Fibroblast of lung (primary cell): ENCODE results near the gene CCDC69.

ENCODE experiments used
- CTCF ChIP-seq, 2 donors: IDR thresholded peaks in 1 of 2; conservative IDR thresholded peaks in 1 of 2; 1 replicate in 1 of 2; 2 replicates in 1 of 2; pipeline ENCODE4 v1.5.1; 2011 to 2012; ENCODE audit warnings: low read length in 2 of 2, control low read depth in 1 of 2, inconsistent platforms in 1 of 2, low read depth in 1 of 2, mild to moderate bottlenecking in 1 of 2
- EZH2 ChIP-seq: IDR thresholded peaks from 2 replicates; pipeline ENCODE4 v1.5.1; 2012; ENCODE audit warnings: low read length, control low read depth, mild to moderate bottlenecking; ENCODE audit errors: missing control alignments

- no peak for TF ChIP-seq CTCF (conservative IDR thresholded peaks at IDR 0.05 in 1 of 2, IDR thresholded peaks at IDR 0.05 in 1 of 2; ENCODE audit: low read depth in 1 of 2, low read length in 2 of 2)
- TF ChIP-seq EZH2: no peak
These were observed 82.4 kb downstream of the CCDC69 start for GRCh38 chr5:151141535-151141934.
